Activated CD4-positive, alpha-beta T cell treated with anti-CD3 and anti-CD28 coated beads, Interleukin-2, amount 50 U/mL, for 16 hours (primary cell): ENCODE data around the gene LSS.
"Not testable (repeated sequence)": the region's sequence is repeated elsewhere in the genome, so short reads cannot be mapped to it uniquely, and the experiment has no call there.

Experiments
- DNase-seq: peaks from one replicate; pipeline ENCODE4 v3.0.0-alpha.2; 2020

Gene LSS

GRCh38 chr21:46205166-46205565, 23.4 kb downstream of the LSS start:
- no peak for DNase-seq

- DNase-seq = no peak
These were observed 25.4 kb downstream of the LSS start for GRCh38 chr21:46203203-46203600.

GRCh38 chr21:46202592-46203202, 25.9 kb downstream of the LSS start:
- DNase-seq = no peak

- DNase-seq = not testable (repeated sequence)
These were observed 27.4 kb downstream of the LSS start for GRCh38 chr21:46200877-46201803.

- no peak for DNase-seq
These were observed 28.9 kb downstream of the LSS start for GRCh38 chr21:46199436-46200373.

GRCh38 chr21:46196733-46197132, 31.8 kb downstream of the LSS start:
- DNase-seq = no peak

- DNase-seq = no peak
These were observed 32.9 kb downstream of the LSS start for GRCh38 chr21:46195595-46196195.

GRCh38 chr21:46194374-46195334, 33.9 kb downstream of the LSS start:
- DNase-seq = no peak

- no peak for DNase-seq
These were observed 34.7 kb downstream of the LSS start for GRCh38 chr21:46193829-46194373.

GRCh38 chr21:46191686-46192575, 36.6 kb downstream of the LSS start:
- no peak for DNase-seq

GRCh38 chr21:46191257-46191685, 37.3 kb downstream of the LSS start:
- no peak for DNase-seq

GRCh38 chr21:46190491-46191131, 38.0 kb downstream of the LSS start:
- DNase-seq = no peak

GRCh38 chr21:46189959-46190490, 38.5 kb downstream of the LSS start:
- no peak for DNase-seq

GRCh38 chr21:46189213-46189958, 39.2 kb downstream of the LSS start:
- no peak for DNase-seq

GRCh38 chr21:46188226-46189212, 40.1 kb downstream of the LSS start:
- DNase-seq = no peak

- no peak for DNase-seq
These were observed 40.8 kb downstream of the LSS start for GRCh38 chr21:46187814-46188213.

- no peak for DNase-seq
These were observed 41.3 kb downstream of the LSS start for GRCh38 chr21:46187261-46187660.
